ENCODE results near the gene DNAJC28. TPM values are rescaled to one million over a fixed set of nuclear protein-coding genes. Genes with fewer than 3 reads are reported as not detected.
A peak's percentile ranks its signal among the peaks of the same experiment; 100 is the strongest.

DNAJC28 gene
- total RNA-seq, 4 donors from 2014 or later: 0.66 to 3.6 (median 1.7) TPM

- 83% methylated on average over 9 of the region's 9 CpGs for WGBS, 2 donors
- no peaks in the 10 kb centered on the region for H3K9me3 ChIP-seq
- H3K4me3 ChIP-seq: no peak overlapping the region
- no peak overlapping the region for H3K27ac ChIP-seq
- no peaks in the 10 kb centered on the region for H3K27me3 ChIP-seq
- H3K4me1 ChIP-seq: peaks cover 0 to 27% (median 11%) of the 10 kb centered on the region in 4 donors
- H3K36me3 ChIP-seq: no peaks in the 10 kb centered on the region
- no peak for DNase-seq (ENCODE audit: low spot score in 2 of 2)
- no peak for TF ChIP-seq CTCF (IDR thresholded peaks at IDR 0.05)
- no peak for TF ChIP-seq POLR2A (IDR thresholded peaks at IDR 0.05)
- no peak for TF ChIP-seq EP300 (IDR thresholded peaks at IDR 0.05)
These were observed 10.1 kb downstream of the DNAJC28 start for GRCh38 chr21:33481314-33481943.

GRCh38 chr21:33480481-33481103, 10.9 kb downstream of the DNAJC28 start:
- WGBS, 2 donors: 25 to 28% methylated on average over 17 of the region's 17 CpGs
- Histone ChIP-seq H3K27ac (peak overlapping the region; percentile 77 to 96 (median 92)), H3K4me3 (peak overlapping the region; percentile 70 to 89 (median 76)), H3K4me1 (peaks cover 0 to 31% (median 11%) of the 10 kb centered on the region in 4 donors), H3K9me3 (no peaks in the 10 kb centered on the region), H3K36me3 (no peaks in the 10 kb centered on the region), H3K27me3 (no peaks in the 10 kb centered on the region)
- no peak for TF ChIP-seq EP300 (IDR thresholded peaks at IDR 0.05)
- TF ChIP-seq CTCF (IDR thresholded peaks at IDR 0.05): no peak
- TF ChIP-seq POLR2A (IDR thresholded peaks at IDR 0.05): no peak
- DNase-seq (ENCODE audit: low spot score in 2 of 2): no peak

GRCh38 chr21:33479679-33480480, 11.6 kb downstream of the DNAJC28 start, which contains the start of gene TMEM50B:
Gene TMEM50B, minus strand, starts transcription at chr21:33479974. Its CDS starts 11,089 bp downstream, at chr21:33468885.
- H3K4me3 ChIP-seq: peak within 1 kb of the TSS; percentile 75 to 89 (median 78)
- TF ChIP-seq POLR2A (IDR thresholded peaks at IDR 0.05) (peak; percentile 84 to 94), CTCF (IDR thresholded peaks at IDR 0.05) (peak; percentile 36 to 74 (median 55)), EP300 (IDR thresholded peaks at IDR 0.05) (peak; percentile 5 to 99)
- peak within 1 kb of the TSS; percentile 82 to 96 (median 92) for H3K27ac ChIP-seq
- peaks cover 0 to 31% (median 11%) of the 10 kb centered on the region in 4 donors for H3K4me1 ChIP-seq
- H3K27me3 ChIP-seq: no peaks in the 10 kb centered on the region
- DNase-seq (ENCODE audit: low spot score in 2 of 2): peak; percentile 84 to 90
- WGBS, 2 donors: 0 to 1% methylated on average over 17 to 70 of the region's 93 CpGs
- H3K36me3 ChIP-seq: no peaks in the 10 kb centered on the region
- H3K9me3 ChIP-seq: no peaks in the 10 kb centered on the region

- no peaks in the 10 kb centered on the region for H3K27me3 ChIP-seq
- WGBS, 2 donors: 0 to 1% methylated on average over 60 to 67 of the region's 68 CpGs
- DNase-seq (ENCODE audit: low spot score in 2 of 2): no peak
- peak overlapping the region; percentile 82 to 96 (median 92) for H3K27ac ChIP-seq
- H3K4me3 ChIP-seq: peak overlapping the region; percentile 75 to 89 (median 78)
- peaks cover 0 to 3% (median 0%) of the 10 kb centered on the region in 3 donors for H3K36me3 ChIP-seq
- TF ChIP-seq POLR2A (IDR thresholded peaks at IDR 0.05): no peak
- peak in 1 of 5 experiments; percentile 20 for TF ChIP-seq CTCF (IDR thresholded peaks at IDR 0.05)
- no peaks in the 10 kb centered on the region for H3K9me3 ChIP-seq
- H3K4me1 ChIP-seq: peaks cover 0 to 31% (median 11%) of the 10 kb centered on the region in 4 donors
These were observed 12.4 kb downstream of the DNAJC28 start for GRCh38 chr21:33478935-33479678.
